Osteocyte (in vitro differentiated cells): Measurements from ENCODE around the gene UBE2D4. TPM values are rescaled to one million over a fixed set of nuclear protein-coding genes. Genes with fewer than 3 reads are reported as not detected.

ENCODE experiments used
- DNase-seq: peaks from one replicate; pipeline ENCODE4 v3.0.0; 2021; ENCODE audit warnings: mixed read lengths; ENCODE audit not compliant: unreplicated experiment; ENCODE audit errors: extremely low spot score
- H3K27ac Mint-ChIP-seq: one replicate; pipeline ENCODE4 v1.8.0; 2021; ENCODE audit warnings: mild to moderate bottlenecking, mixed read lengths; ENCODE audit not compliant: unreplicated experiment
- H3K27me3 Mint-ChIP-seq: one replicate; pipeline ENCODE4 v1.8.0; 2021; ENCODE audit warnings: mixed read lengths; ENCODE audit not compliant: unreplicated experiment
- H3K36me3 Mint-ChIP-seq: one replicate; pipeline ENCODE4 v1.8.0; 2021; ENCODE audit warnings: mixed read lengths; ENCODE audit not compliant: unreplicated experiment
- H3K4me1 Mint-ChIP-seq: one replicate; pipeline ENCODE4 v1.8.0; 2021; ENCODE audit warnings: mixed read lengths; ENCODE audit not compliant: unreplicated experiment
- H3K4me3 Mint-ChIP-seq: one replicate; pipeline ENCODE4 v1.8.0; 2021; ENCODE audit warnings: mild to moderate bottlenecking, moderate library complexity, mixed read lengths; ENCODE audit not compliant: unreplicated experiment
- H3K9me3 Mint-ChIP-seq: one replicate; pipeline ENCODE4 v1.8.0; 2021; ENCODE audit warnings: mixed read lengths; ENCODE audit not compliant: unreplicated experiment
- CTCF ChIP-seq: fragments of 200-600 bp; sonication (generic); IDR thresholded peaks from 2 replicates; pipeline ENCODE4 v1.5.0; 2021; ENCODE audit warnings: antibody characterized with exemption, mild to moderate bottlenecking, moderate library complexity
- total RNA-seq: library from RNA; stranded (reverse); gene quantifications from 2 replicates; pipeline ENCODE4 v1.2.1, GENCODE V29; 2021

UBE2D4 gene
- total RNA-seq, 1 donor from 2014 or later: 18.5 TPM

DNA sequence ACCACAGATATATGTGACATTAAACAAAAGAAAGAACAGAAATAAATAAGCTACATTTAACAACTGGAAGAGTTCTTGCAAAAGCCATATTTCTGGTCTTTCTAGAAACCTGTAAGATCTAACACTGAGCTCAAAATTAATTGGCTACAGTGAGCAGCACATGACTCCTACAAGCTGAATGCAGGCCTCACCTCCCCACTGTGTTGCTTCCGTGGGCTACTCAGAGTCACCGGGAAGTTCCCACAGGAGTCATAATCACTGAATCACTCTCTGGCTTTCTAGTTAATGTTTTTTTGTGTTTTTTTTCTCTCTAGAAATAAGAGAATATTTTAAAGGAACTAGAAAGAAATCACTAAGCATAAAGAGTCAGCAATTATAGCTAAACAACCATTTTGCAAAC is 46.8 kb upstream of the UBE2D4 start:
- H3K4me1 Mint-ChIP-seq: peaks cover 14% of the 10 kb centered on the region
- no peak overlapping the region for H3K4me3 Mint-ChIP-seq
- no peaks in the 10 kb centered on the region for H3K27me3 Mint-ChIP-seq
- H3K36me3 Mint-ChIP-seq: peaks cover 63% of the 10 kb centered on the region
- no peak for DNase-seq
- H3K27ac Mint-ChIP-seq: peak overlapping the region; percentile 43
- no peaks in the 10 kb centered on the region for H3K9me3 Mint-ChIP-seq
- TF ChIP-seq CTCF: no peak

- Mint-ChIP-seq H3K27ac (peak overlapping the region; percentile 7), H3K27me3 (no peaks in the 10 kb centered on the region), H3K9me3 (no peaks in the 10 kb centered on the region), H3K4me1 (peaks cover 14% of the 10 kb centered on the region), H3K36me3 (peaks cover 66% of the 10 kb centered on the region), H3K4me3 (no peak overlapping the region)
- DNase-seq: no peak
- no peak for TF ChIP-seq CTCF
These were observed 45.6 kb upstream of the UBE2D4 start for GRCh38 chr7:43880596-43880995.

GRCh38 chr7:43884209-43884608 is 42.0 kb upstream of the UBE2D4 start:
- TF ChIP-seq CTCF: no peak
- no peaks in the 10 kb centered on the region for H3K27me3 Mint-ChIP-seq
- H3K36me3 Mint-ChIP-seq: peaks cover 40% of the 10 kb centered on the region
- DNase-seq: no peak
- H3K27ac Mint-ChIP-seq: no peak overlapping the region
- peaks cover 19% of the 10 kb centered on the region for H3K4me1 Mint-ChIP-seq
- H3K4me3 Mint-ChIP-seq: no peak overlapping the region
- no peaks in the 10 kb centered on the region for H3K9me3 Mint-ChIP-seq

GRCh38 chr7:43884617-43885016 is 41.6 kb upstream of the UBE2D4 start:
- TF ChIP-seq CTCF: no peak
- Mint-ChIP-seq H3K27ac (no peak overlapping the region), H3K9me3 (no peaks in the 10 kb centered on the region), H3K4me1 (peaks cover 21% of the 10 kb centered on the region), H3K4me3 (no peak overlapping the region), H3K27me3 (no peaks in the 10 kb centered on the region), H3K36me3 (peaks cover 40% of the 10 kb centered on the region)
- DNase-seq: no peak

GRCh38 chr7:43888993-43889945 is 37.0 kb upstream of the UBE2D4 start:
- Mint-ChIP-seq H3K9me3 (no peaks in the 10 kb centered on the region), H3K27me3 (no peaks in the 10 kb centered on the region), H3K27ac (peak overlapping the region; percentile 5), H3K4me3 (no peak overlapping the region), H3K4me1 (peaks cover 19% of the 10 kb centered on the region), H3K36me3 (peaks cover 12% of the 10 kb centered on the region)
- TF ChIP-seq CTCF: no peak
- DNase-seq: no peak
